Measurements from ENCODE around the gene RAB11FIP3. TPM values are rescaled to one million over a fixed set of nuclear protein-coding genes. Genes with fewer than 3 reads are reported as not detected.

The RAB11FIP3 gene
- total and polyA plus RNA-seq, 9 of the 15 experiments (the other 6 are each of a cell fraction or from before 2014, with no cell fraction given): 0.46 to 13.1 (median 4.3) TPM

DNA sequence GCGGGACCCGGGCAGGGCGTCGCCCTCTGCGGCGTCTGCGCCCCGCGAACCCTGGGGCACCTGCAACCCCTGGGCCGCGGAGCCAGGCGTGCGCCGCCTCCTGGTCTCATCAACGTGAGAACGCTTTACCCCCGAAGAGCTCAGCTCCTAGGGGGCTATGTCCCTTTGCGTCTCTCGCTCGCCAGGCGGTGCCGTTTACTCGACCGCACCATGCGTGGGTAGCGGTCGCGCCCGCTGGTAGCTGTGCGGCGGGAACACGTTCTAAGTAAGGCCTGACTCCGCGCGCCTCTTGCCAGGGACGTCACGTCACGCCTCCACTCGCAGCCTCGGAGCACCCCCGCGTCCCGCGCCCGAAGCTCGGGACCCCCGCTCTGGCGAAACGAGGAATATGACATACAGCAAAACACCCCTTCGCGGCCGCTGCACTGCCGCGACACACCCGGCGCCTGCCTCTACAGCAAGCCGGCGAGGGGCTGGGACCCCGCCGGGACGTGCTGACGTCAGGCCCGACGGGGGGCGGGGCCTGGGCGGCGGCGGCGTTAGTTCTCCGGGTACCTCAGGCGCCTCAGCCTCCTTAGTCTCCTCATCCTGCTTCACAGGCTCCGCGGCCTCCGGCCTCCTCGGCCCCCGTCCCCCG lies at the start of gene RAB11FIP3 (continued):
- TF ChIP-seq, protein P1, sequence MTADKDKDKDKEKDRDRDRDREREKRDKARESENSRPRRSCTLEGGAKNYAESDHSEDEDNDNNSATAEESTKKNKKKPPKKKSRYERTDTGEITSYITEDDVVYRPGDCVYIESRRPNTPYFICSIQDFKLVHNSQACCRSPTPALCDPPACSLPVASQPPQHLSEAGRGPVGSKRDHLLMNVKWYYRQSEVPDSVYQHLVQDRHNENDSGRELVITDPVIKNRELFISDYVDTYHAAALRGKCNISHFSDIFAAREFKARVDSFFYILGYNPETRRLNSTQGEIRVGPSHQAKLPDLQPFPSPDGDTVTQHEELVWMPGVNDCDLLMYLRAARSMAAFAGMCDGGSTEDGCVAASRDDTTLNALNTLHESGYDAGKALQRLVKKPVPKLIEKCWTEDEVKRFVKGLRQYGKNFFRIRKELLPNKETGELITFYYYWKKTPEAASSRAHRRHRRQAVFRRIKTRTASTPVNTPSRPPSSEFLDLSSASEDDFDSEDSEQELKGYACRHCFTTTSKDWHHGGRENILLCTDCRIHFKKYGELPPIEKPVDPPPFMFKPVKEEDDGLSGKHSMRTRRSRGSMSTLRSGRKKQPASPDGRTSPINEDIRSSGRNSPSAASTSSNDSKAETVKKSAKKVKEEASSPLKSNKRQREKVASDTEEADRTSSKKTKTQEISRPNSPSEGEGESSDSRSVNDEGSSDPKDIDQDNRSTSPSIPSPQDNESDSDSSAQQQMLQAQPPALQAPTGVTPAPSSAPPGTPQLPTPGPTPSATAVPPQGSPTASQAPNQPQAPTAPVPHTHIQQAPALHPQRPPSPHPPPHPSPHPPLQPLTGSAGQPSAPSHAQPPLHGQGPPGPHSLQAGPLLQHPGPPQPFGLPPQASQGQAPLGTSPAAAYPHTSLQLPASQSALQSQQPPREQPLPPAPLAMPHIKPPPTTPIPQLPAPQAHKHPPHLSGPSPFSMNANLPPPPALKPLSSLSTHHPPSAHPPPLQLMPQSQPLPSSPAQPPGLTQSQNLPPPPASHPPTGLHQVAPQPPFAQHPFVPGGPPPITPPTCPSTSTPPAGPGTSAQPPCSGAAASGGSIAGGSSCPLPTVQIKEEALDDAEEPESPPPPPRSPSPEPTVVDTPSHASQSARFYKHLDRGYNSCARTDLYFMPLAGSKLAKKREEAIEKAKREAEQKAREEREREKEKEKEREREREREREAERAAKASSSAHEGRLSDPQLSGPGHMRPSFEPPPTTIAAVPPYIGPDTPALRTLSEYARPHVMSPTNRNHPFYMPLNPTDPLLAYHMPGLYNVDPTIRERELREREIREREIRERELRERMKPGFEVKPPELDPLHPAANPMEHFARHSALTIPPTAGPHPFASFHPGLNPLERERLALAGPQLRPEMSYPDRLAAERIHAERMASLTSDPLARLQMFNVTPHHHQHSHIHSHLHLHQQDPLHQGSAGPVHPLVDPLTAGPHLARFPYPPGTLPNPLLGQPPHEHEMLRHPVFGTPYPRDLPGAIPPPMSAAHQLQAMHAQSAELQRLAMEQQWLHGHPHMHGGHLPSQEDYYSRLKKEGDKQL (CRISPR knock-in tag; IDR thresholded peaks at IDR 0.05; ENCODE audit: borderline replicate concordance): no peak
- TF ChIP-seq SIN3B (IDR thresholded peaks at IDR 0.05; ENCODE audit: low read depth) (no peak), HNRNPL (IDR thresholded peaks at IDR 0.05; ENCODE audit: low read depth, low read length) (peak; percentile 48; the same call in 1 of the 2 replicates), ZKSCAN1 (IDR thresholded peaks at IDR 0.05; ENCODE audit: low read depth, low read length) (no peak), SP2 (IDR thresholded peaks at IDR 0.05; ENCODE audit: extremely low read depth, low read depth, low read length, poor library complexity, severe bottlenecking) (no peak), ZNF764 (CRISPR knock-in tag; IDR thresholded peaks at IDR 0.05; ENCODE audit: low read depth) (no peak), ZNF408 (CRISPR knock-in tag; IDR thresholded peaks at IDR 0.05; ENCODE audit: low read depth) (no peak), GABPA (tag; conservative IDR thresholded peaks at IDR 0.05; ENCODE audit: low read depth) (no peak; the same call in 1 of the 2 replicates), ZNF644 (tag; IDR thresholded peaks at IDR 0.05; ENCODE audit: low read depth) (no peak)
- TF ChIP-seq, protein P2, sequence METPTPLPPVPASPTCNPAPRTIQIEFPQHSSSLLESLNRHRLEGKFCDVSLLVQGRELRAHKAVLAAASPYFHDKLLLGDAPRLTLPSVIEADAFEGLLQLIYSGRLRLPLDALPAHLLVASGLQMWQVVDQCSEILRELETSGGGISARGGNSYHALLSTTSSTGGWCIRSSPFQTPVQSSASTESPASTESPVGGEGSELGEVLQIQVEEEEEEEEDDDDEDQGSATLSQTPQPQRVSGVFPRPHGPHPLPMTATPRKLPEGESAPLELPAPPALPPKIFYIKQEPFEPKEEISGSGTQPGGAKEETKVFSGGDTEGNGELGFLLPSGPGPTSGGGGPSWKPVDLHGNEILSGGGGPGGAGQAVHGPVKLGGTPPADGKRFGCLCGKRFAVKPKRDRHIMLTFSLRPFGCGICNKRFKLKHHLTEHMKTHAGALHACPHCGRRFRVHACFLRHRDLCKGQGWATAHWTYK (CRISPR knock-in tag; IDR thresholded peaks at IDR 0.05): no peak; the same call in 1 of the 2 replicates
- TF ChIP-seq, protein P3, sequence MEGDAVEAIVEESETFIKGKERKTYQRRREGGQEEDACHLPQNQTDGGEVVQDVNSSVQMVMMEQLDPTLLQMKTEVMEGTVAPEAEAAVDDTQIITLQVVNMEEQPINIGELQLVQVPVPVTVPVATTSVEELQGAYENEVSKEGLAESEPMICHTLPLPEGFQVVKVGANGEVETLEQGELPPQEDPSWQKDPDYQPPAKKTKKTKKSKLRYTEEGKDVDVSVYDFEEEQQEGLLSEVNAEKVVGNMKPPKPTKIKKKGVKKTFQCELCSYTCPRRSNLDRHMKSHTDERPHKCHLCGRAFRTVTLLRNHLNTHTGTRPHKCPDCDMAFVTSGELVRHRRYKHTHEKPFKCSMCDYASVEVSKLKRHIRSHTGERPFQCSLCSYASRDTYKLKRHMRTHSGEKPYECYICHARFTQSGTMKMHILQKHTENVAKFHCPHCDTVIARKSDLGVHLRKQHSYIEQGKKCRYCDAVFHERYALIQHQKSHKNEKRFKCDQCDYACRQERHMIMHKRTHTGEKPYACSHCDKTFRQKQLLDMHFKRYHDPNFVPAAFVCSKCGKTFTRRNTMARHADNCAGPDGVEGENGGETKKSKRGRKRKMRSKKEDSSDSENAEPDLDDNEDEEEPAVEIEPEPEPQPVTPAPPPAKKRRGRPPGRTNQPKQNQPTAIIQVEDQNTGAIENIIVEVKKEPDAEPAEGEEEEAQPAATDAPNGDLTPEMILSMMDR (IDR thresholded peaks at IDR 0.05 in 2 of 3, conservative IDR thresholded peaks at IDR 0.05 in 1 of 3; ENCODE audit: insufficient read depth in 2 of 3, low read depth in 1 of 3, low read length in 3 of 3): peak; percentile 36 to 50 (median 44); a peak in 4 of 6 replicates
- TF ChIP-seq, protein P4, sequence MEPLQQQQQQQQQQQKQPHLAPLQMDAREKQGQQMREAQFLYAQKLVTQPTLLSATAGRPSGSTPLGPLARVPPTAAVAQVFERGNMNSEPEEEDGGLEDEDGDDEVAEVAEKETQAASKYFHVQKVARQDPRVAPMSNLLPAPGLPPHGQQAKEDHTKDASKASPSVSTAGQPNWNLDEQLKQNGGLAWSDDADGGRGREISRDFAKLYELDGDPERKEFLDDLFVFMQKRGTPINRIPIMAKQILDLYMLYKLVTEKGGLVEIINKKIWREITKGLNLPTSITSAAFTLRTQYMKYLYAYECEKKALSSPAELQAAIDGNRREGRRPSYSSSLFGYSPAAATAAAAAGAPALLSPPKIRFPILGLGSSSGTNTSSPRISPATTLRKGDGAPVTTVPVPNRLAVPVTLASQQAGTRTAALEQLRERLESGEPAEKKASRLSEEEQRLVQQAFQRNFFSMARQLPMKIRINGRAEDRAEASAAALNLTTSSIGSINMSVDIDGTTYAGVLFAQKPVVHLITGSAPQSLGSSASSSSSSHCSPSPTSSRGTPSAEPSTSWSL (CRISPR knock-in tag; IDR thresholded peaks at IDR 0.05; ENCODE audit: borderline replicate concordance): no peak

All from K562 (cell line).